ENCODE results near the gene AGRN. TPM values are rescaled to one million over a fixed set of nuclear protein-coding genes. Genes with fewer than 3 reads are reported as not detected.
A peak's percentile ranks its signal among the peaks of the same experiment; 100 is the strongest.

AGRN gene
- total and polyA plus RNA-seq, 2 of the 4 experiments (the other 2 are of a cell fraction): 8.1 to 115 TPM

GRCh38 chr1:1000357-1001056 is 19.4 kb upstream of the AGRN start (continued):
- TF ChIP-seq RCOR1 (IDR thresholded peaks at IDR 0.05; ENCODE audit: insufficient replicate concordance, low read length): peak; percentile 21
- TF ChIP-seq, protein P1, sequence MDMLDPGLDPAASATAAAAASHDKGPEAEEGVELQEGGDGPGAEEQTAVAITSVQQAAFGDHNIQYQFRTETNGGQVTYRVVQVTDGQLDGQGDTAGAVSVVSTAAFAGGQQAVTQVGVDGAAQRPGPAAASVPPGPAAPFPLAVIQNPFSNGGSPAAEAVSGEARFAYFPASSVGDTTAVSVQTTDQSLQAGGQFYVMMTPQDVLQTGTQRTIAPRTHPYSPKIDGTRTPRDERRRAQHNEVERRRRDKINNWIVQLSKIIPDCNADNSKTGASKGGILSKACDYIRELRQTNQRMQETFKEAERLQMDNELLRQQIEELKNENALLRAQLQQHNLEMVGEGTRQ (IDR thresholded peaks at IDR 0.05; ENCODE audit: low read depth, low read length): peak; percentile 86
- peak; percentile 2; the same call in 1 of the 2 replicates for TF ChIP-seq POLR2A (IDR thresholded peaks at IDR 0.05; ENCODE audit: low read depth, low read length)
- no peak for TF ChIP-seq SMC3 (IDR thresholded peaks at IDR 0.05; ENCODE audit: low read depth, low read length)
- TF ChIP-seq MXI1 (IDR thresholded peaks at IDR 0.05; ENCODE audit: borderline replicate concordance, low read depth, low read length): peak; percentile 78; the same call in 1 of the 2 replicates
- no peak; the same call in 1 of the 2 replicates for TF ChIP-seq MAZ (IDR thresholded peaks at IDR 0.05; ENCODE audit: borderline replicate concordance, low read depth, low read length)

All from IMR-90 (cell line).